K562 (cell line): ENCODE results near the gene SCYL1. TPM values are rescaled to one million over a fixed set of nuclear protein-coding genes. Genes with fewer than 3 reads are reported as not detected.

Experiments
- COPS2 ChIP-seq: fragments of 450-650 bp; conservative IDR thresholded peaks from 2 replicates; pipeline ENCODE4 v1.6.1; 2016; ENCODE audit warnings: mild to moderate bottlenecking, moderate library complexity
- FUS ChIP-seq: fragments of 200-400 bp; formaldehyde crosslinking; optimal IDR thresholded peaks from 2 replicates; pipeline ENCODE3; 2017; ENCODE audit warnings: low read depth, low read length
- NRF1 ChIP-seq, 2 experiments: fragments of 450-650 bp; IDR thresholded peaks in 1 of 2; conservative IDR thresholded peaks in 1 of 2; 2 replicates each; pipeline ENCODE4 v1.6.1; 2014; ENCODE audit warnings: mild to moderate bottlenecking in 2 of 2
- PHB ChIP-seq: fragments of 250-450 bp; sonication (Bioruptor Pico); IDR thresholded peaks from 2 replicates; pipeline ENCODE4 v1.5.0; 2021
- ZNF3 ChIP-seq: fragments of 250-450 bp; sonication (Bioruptor Pico); IDR thresholded peaks from 2 replicates; pipeline ENCODE4 v1.5.0; 2021; ENCODE audit warnings: mild to moderate bottlenecking, moderate library complexity
- polyA plus RNA-seq, 8 experiments: library from polyadenylated mRNA; depleted of rRNA in 4 of 8; stranded (reverse) in 5 of 8; unstranded in 3 of 8; fragments of >200 nt; fragmentation: Nextera tagmentation in 2 of 8; fragmentation: Illumina TruSeq in 1 of 8; extraction: Ambion mirVana in 2 of 8; extraction: Trizol in 1 of 8; gene quantifications; 2 replicates each; pipeline versions ENCODE4 v1.2.1 to v1.2.3, GENCODE V29; 2011 to 2014; ENCODE audit warnings: inconsistent platforms in 1 of 8, missing spikeins in 1 of 8
- total RNA-seq, 7 experiments: library from RNA; depleted of rRNA in 6 of 7; stranded (reverse); fragments of >200 nt in 6 of 7; fragmentation: Illumina TruSeq in 2 of 7; extraction: Trizol in 2 of 7; gene quantifications; 2 replicates each; pipeline versions ENCODE4 v1.2.1 to v1.2.3, GENCODE V29; 2011 to 2021; ENCODE audit warnings: low replicate concordance in 1 of 7
- TF ChIP-seq, protein P1 (sequence below): fragments of 200-600 bp; sonication (generic); IDR thresholded peaks from one replicate; pipeline ENCODE4 v1.6.1; 2012; ENCODE audit warnings: mild to moderate bottlenecking, low read depth, low read length, inconsistent platforms
- TF ChIP-seq, protein P2 (sequence below): fragments of 250-450 bp; sonication (Bioruptor Pico); IDR thresholded peaks from 2 replicates; pipeline ENCODE4 v1.4.0; 2020; ENCODE audit warnings: mild to moderate bottlenecking, moderate library complexity
- TF ChIP-seq, protein P3 (sequence below): fragments of 450-650 bp; formaldehyde crosslinking; IDR thresholded peaks from 2 replicates; pipeline ENCODE4 v1.4.0; 2020; ENCODE audit warnings: mild to moderate bottlenecking, moderate library complexity
- TF ChIP-seq, protein P4 (sequence below): fragments of 250-450 bp; sonication (Bioruptor Pico); IDR thresholded peaks from 2 replicates; pipeline ENCODE4 v1.8.0; 2021; ENCODE audit warnings: moderate library complexity, mild to moderate bottlenecking, inconsistent platforms

The SCYL1 gene
- total and polyA plus RNA-seq, 9 of the 15 experiments (the other 6 are each of a cell fraction or from before 2014, with no cell fraction given), result 1.9 to 145 (median 57.6) TPM

DNA sequence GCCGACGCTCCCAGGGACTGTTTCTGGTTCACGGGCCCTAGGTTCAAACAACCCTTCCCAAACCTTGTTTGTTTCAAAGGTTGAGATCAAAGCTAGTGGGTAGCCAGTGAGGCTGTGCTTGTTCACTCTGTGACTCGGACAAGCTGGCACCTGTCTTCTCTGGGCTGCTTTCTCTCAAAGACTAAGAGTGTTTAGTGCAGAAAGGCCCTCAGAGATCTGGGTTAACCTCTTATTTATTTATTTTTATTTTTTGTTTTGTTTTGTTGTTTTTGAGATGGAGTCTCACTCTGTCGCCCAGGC, 39.0 kb upstream of the SCYL1 start (continued):
- TF ChIP-seq, protein P1, sequence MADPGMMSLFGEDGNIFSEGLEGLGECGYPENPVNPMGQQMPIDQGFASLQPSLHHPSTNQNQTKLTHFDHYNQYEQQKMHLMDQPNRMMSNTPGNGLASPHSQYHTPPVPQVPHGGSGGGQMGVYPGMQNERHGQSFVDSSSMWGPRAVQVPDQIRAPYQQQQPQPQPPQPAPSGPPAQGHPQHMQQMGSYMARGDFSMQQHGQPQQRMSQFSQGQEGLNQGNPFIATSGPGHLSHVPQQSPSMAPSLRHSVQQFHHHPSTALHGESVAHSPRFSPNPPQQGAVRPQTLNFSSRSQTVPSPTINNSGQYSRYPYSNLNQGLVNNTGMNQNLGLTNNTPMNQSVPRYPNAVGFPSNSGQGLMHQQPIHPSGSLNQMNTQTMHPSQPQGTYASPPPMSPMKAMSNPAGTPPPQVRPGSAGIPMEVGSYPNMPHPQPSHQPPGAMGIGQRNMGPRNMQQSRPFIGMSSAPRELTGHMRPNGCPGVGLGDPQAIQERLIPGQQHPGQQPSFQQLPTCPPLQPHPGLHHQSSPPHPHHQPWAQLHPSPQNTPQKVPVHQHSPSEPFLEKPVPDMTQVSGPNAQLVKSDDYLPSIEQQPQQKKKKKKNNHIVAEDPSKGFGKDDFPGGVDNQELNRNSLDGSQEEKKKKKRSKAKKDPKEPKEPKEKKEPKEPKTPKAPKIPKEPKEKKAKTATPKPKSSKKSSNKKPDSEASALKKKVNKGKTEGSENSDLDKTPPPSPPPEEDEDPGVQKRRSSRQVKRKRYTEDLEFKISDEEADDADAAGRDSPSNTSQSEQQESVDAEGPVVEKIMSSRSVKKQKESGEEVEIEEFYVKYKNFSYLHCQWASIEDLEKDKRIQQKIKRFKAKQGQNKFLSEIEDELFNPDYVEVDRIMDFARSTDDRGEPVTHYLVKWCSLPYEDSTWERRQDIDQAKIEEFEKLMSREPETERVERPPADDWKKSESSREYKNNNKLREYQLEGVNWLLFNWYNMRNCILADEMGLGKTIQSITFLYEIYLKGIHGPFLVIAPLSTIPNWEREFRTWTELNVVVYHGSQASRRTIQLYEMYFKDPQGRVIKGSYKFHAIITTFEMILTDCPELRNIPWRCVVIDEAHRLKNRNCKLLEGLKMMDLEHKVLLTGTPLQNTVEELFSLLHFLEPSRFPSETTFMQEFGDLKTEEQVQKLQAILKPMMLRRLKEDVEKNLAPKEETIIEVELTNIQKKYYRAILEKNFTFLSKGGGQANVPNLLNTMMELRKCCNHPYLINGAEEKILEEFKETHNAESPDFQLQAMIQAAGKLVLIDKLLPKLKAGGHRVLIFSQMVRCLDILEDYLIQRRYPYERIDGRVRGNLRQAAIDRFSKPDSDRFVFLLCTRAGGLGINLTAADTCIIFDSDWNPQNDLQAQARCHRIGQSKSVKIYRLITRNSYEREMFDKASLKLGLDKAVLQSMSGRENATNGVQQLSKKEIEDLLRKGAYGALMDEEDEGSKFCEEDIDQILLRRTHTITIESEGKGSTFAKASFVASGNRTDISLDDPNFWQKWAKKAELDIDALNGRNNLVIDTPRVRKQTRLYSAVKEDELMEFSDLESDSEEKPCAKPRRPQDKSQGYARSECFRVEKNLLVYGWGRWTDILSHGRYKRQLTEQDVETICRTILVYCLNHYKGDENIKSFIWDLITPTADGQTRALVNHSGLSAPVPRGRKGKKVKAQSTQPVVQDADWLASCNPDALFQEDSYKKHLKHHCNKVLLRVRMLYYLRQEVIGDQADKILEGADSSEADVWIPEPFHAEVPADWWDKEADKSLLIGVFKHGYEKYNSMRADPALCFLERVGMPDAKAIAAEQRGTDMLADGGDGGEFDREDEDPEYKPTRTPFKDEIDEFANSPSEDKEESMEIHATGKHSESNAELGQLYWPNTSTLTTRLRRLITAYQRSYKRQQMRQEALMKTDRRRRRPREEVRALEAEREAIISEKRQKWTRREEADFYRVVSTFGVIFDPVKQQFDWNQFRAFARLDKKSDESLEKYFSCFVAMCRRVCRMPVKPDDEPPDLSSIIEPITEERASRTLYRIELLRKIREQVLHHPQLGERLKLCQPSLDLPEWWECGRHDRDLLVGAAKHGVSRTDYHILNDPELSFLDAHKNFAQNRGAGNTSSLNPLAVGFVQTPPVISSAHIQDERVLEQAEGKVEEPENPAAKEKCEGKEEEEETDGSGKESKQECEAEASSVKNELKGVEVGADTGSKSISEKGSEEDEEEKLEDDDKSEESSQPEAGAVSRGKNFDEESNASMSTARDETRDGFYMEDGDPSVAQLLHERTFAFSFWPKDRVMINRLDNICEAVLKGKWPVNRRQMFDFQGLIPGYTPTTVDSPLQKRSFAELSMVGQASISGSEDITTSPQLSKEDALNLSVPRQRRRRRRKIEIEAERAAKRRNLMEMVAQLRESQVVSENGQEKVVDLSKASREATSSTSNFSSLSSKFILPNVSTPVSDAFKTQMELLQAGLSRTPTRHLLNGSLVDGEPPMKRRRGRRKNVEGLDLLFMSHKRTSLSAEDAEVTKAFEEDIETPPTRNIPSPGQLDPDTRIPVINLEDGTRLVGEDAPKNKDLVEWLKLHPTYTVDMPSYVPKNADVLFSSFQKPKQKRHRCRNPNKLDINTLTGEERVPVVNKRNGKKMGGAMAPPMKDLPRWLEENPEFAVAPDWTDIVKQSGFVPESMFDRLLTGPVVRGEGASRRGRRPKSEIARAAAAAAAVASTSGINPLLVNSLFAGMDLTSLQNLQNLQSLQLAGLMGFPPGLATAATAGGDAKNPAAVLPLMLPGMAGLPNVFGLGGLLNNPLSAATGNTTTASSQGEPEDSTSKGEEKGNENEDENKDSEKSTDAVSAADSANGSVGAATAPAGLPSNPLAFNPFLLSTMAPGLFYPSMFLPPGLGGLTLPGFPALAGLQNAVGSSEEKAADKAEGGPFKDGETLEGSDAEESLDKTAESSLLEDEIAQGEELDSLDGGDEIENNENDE, result no peak
- TF ChIP-seq COPS2 (no peak), NRF1 (conservative IDR thresholded peaks at IDR 0.05 in 1 of 2, IDR thresholded peaks at IDR 0.05 in 1 of 2) (no peak), FUS (no peak), PHB (CRISPR knock-in tag) (no peak), ZNF3 (CRISPR knock-in tag) (no peak)
- TF ChIP-seq, protein P2, sequence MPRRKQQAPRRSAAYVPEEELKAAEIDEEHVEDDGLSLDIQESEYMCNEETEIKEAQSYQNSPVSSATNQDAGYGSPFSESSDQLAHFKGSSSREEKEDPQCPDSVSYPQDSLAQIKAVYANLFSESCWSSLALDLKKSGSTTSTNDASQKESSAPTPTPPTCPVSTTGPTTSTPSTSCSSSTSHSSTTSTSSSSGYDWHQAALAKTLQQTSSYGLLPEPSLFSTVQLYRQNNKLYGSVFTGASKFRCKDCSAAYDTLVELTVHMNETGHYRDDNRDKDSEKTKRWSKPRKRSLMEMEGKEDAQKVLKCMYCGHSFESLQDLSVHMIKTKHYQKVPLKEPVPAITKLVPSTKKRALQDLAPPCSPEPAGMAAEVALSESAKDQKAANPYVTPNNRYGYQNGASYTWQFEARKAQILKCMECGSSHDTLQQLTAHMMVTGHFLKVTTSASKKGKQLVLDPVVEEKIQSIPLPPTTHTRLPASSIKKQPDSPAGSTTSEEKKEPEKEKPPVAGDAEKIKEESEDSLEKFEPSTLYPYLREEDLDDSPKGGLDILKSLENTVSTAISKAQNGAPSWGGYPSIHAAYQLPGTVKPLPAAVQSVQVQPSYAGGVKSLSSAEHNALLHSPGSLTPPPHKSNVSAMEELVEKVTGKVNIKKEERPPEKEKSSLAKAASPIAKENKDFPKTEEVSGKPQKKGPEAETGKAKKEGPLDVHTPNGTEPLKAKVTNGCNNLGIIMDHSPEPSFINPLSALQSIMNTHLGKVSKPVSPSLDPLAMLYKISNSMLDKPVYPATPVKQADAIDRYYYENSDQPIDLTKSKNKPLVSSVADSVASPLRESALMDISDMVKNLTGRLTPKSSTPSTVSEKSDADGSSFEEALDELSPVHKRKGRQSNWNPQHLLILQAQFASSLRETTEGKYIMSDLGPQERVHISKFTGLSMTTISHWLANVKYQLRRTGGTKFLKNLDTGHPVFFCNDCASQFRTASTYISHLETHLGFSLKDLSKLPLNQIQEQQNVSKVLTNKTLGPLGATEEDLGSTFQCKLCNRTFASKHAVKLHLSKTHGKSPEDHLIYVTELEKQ, result no peak
- TF ChIP-seq, protein P3, sequence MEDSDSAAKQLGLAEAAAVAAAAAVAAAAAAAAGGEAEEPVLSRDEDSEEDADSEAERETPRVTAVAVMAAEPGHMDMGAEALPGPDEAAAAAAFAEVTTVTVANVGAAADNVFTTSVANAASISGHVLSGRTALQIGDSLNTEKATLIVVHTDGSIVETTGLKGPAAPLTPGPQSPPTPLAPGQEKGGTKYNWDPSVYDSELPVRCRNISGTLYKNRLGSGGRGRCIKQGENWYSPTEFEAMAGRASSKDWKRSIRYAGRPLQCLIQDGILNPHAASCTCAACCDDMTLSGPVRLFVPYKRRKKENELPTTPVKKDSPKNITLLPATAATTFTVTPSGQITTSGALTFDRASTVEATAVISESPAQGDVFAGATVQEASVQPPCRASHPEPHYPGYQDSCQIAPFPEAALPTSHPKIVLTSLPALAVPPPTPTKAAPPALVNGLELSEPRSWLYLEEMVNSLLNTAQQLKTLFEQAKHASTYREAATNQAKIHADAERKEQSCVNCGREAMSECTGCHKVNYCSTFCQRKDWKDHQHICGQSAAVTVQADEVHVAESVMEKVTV (CRISPR knock-in tag), result no peak
- TF ChIP-seq, protein P4, sequence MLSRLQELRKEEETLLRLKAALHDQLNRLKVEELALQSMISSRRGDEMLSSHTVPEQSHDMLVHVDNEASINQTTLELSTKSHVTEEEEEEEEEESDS (CRISPR knock-in tag), result no peak
